ENCODE results near the gene TRIP4.
A peak's percentile ranks its signal among the peaks of the same experiment; 100 is the strongest.

TRIP4 gene

GRCh38 chr15:64396789-64397188, 9.2 kb downstream of the TRIP4 start:
- H3K4me2 ChIP-seq, result no peak overlapping the region
- H4K20me1 ChIP-seq, result peaks cover 0 to 31% (median 0%) of the 10 kb centered on the region in 11 experiments; a peak in 5 of 22 replicates
- H3K36me3 ChIP-seq, result peaks cover 77 to 100% (median 88%) of the 10 kb centered on the region in 11 experiments
- H3K4me3 ChIP-seq, result no peak overlapping the region
- no peaks in the 10 kb centered on the region for H3K9me3 ChIP-seq (replicated peaks in 1 of 11)
- H3K4me1 ChIP-seq, result peaks cover 0 to 5% (median 0%) of the 10 kb centered on the region in 10 experiments; a peak in 4 of 20 replicates
- no peak overlapping the region for H3K9ac ChIP-seq
- H3K27me3 ChIP-seq, result no peaks in the 10 kb centered on the region
- H3K27ac ChIP-seq, result no peak overlapping the region
- TF ChIP-seq Cebpa-rat (IDR thresholded peaks at IDR 0.05), result no peak

- Histone ChIP-seq H3K27ac (no peak overlapping the region), H4K20me1 (peaks cover 0 to 21% (median 0%) of the 10 kb centered on the region in 11 experiments; a peak in 2 of 22 replicates), H3K4me3 (no peak overlapping the region), H3K4me1 (no peaks in the 10 kb centered on the region), H3K4me2 (no peak overlapping the region), H3K27me3 (no peaks in the 10 kb centered on the region), H3K36me3 (peaks cover 92 to 100% (median 99%) of the 10 kb centered on the region in 11 experiments), H3K9me3 (replicated peaks in 1 of 11) (no peaks in the 10 kb centered on the region), H3K9ac (no peak overlapping the region)
- no peak for TF ChIP-seq Cebpa-rat (IDR thresholded peaks at IDR 0.05)
These were observed 10.9 kb downstream of the TRIP4 start for GRCh38 chr15:64398575-64398974.

DNA sequence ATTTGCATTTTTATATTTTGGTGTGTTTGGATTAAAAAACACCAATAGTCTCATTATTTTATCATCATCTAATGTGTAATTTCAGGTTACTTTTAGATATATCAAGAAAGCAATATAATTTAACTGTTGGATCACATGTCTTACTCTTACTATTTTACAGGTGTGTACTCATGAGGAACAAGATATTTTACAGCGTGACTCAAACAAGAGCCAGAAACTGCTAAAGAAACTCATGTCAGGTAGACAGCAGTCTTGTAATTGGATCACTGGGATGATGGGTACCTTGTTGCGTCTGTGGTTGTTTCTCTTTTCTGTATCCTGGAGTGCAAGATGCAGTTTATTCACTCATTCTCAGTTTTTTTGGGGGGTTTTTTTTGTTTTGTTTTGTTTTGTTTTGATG, 12.9 kb downstream of the TRIP4 start:
- Histone ChIP-seq H3K36me3 (peaks cover 87 to 100% (median 99%) of the 10 kb centered on the region in 11 experiments), H3K4me1 (no peaks in the 10 kb centered on the region), H3K9me3 (replicated peaks in 1 of 11) (no peaks in the 10 kb centered on the region), H3K27me3 (no peaks in the 10 kb centered on the region), H3K27ac (no peak overlapping the region), H3K4me3 (no peak overlapping the region), H3K9ac (no peak overlapping the region), H3K4me2 (no peak overlapping the region), H4K20me1 (peaks cover 0 to 15% (median 0%) of the 10 kb centered on the region in 11 experiments; a peak in 2 of 22 replicates)
- no peak for TF ChIP-seq Cebpa-rat (IDR thresholded peaks at IDR 0.05)

DNA sequence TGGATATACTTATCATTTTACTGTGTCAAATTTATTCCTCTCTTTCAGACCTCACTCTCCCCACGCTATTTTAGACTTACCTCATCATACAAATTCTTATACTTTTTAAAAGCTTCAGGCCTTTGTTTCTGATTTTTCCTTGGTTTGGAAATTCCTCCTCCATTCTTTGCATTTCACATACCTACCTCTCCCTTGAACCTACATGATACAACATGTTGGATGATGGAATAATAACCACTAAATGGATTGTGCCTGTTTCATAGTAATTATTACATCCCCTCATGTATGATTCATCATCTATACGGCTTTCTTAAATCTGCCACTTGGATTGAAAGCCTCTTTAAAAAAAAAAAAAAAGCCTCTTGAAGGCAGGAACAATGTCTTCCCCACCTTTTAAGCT, 24.6 kb downstream of the TRIP4 start:
- H3K36me3 ChIP-seq, result peaks cover 88 to 100% (median 94%) of the 10 kb centered on the region in 11 experiments
- H3K4me1 ChIP-seq, result no peaks in the 10 kb centered on the region
- H3K27me3 ChIP-seq, result no peaks in the 10 kb centered on the region
- no peaks in the 10 kb centered on the region for H3K9me3 ChIP-seq (replicated peaks in 1 of 11)
- no peak overlapping the region for H3K27ac ChIP-seq
- H4K20me1 ChIP-seq, result peaks cover 0 to 12% (median 0%) of the 10 kb centered on the region in 11 experiments; a peak in 2 of 22 replicates
- TF ChIP-seq Cebpa-rat (IDR thresholded peaks at IDR 0.05), result no peak
- H3K4me2 ChIP-seq, result no peak overlapping the region
- no peak overlapping the region for H3K4me3 ChIP-seq
- no peak overlapping the region for H3K9ac ChIP-seq

- Histone ChIP-seq H3K4me2 (no peak overlapping the region), H3K4me1 (peaks cover 0 to 10% (median 0%) of the 10 kb centered on the region in 10 experiments; a peak in 6 of 20 replicates), H4K20me1 (peaks cover 0 to 18% (median 0%) of the 10 kb centered on the region in 11 experiments; a peak in 4 of 22 replicates), H3K36me3 (peaks cover 72 to 100% (median 88%) of the 10 kb centered on the region in 11 experiments), H3K27ac (no peak overlapping the region), H3K9me3 (replicated peaks in 1 of 11) (no peaks in the 10 kb centered on the region), H3K9ac (no peak overlapping the region), H3K4me3 (no peak overlapping the region), H3K27me3 (no peaks in the 10 kb centered on the region)
- no peak for TF ChIP-seq Cebpa-rat (IDR thresholded peaks at IDR 0.05)
These were observed 35.1 kb downstream of the TRIP4 start for GRCh38 chr15:64422697-64423096.

DNA sequence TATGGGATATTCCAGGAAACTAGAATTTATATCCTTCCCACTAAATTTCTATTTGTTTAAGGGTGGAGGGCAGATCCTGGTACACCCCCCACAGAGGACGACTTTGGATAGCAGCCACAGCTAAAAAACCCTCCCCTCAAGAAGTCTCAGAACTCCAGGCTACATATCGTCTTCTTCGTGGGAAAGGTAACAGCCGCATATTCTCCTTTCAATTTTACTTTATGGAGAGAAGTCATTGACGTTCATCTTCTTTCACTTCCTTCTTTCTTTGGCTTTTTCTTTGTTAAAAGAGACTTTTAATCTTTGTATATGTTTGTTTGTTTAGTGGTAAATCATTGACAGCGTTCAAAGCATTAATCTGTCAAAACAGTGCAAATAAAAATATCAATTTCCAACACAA, 36.3 kb downstream of the TRIP4 start:
- TF ChIP-seq Cebpa-rat (IDR thresholded peaks at IDR 0.05), result no peak
- Histone ChIP-seq H3K4me2 (peak overlapping the region in 2 of 11 experiments; percentile 24 to 48; a peak in 2 of 22 replicates), H3K36me3 (peaks cover 70 to 97% (median 86%) of the 10 kb centered on the region in 11 experiments), H3K9me3 (replicated peaks in 1 of 11) (no peaks in the 10 kb centered on the region), H3K27me3 (no peaks in the 10 kb centered on the region), H3K27ac (no peak overlapping the region), H3K4me3 (no peak overlapping the region), H4K20me1 (peaks cover 0 to 18% (median 0%) of the 10 kb centered on the region in 11 experiments; a peak in 3 of 22 replicates), H3K4me1 (peaks cover 3 to 19% (median 10%) of the 10 kb centered on the region in 10 experiments), H3K9ac (no peak overlapping the region; a peak in 1 of 22 replicates)

DNA sequence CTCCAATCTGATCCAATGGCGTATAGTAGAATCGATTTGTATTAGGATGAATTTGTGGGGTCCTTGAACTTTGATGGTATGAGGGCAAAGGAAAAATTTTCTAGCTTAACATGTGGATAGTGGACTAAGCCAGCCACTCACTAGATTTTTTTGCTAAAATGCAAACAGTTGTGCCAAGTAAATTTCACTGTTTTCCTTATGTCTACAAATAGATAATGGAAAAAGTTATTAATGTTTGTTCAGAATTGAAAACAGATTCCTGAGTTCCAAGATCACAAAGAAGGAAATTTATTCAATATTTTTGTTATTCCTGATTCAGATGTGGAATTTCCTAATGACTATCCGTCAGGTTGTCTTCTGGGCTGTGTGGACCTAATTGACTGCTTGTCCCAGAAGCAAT, 37.6 kb downstream of the TRIP4 start:
- Histone ChIP-seq H3K36me3 (peaks cover 58 to 86% (median 74%) of the 10 kb centered on the region in 11 experiments), H4K20me1 (peaks cover 0 to 21% (median 0%) of the 10 kb centered on the region in 11 experiments; a peak in 3 of 22 replicates), H3K27ac (no peak overlapping the region), H3K4me2 (no peak overlapping the region), H3K9ac (no peak overlapping the region), H3K4me3 (no peak overlapping the region), H3K9me3 (replicated peaks in 1 of 11) (no peaks in the 10 kb centered on the region), H3K27me3 (no peaks in the 10 kb centered on the region), H3K4me1 (peaks cover 15 to 32% (median 22%) of the 10 kb centered on the region in 10 experiments)
- TF ChIP-seq Cebpa-rat (IDR thresholded peaks at IDR 0.05), result no peak

DNA sequence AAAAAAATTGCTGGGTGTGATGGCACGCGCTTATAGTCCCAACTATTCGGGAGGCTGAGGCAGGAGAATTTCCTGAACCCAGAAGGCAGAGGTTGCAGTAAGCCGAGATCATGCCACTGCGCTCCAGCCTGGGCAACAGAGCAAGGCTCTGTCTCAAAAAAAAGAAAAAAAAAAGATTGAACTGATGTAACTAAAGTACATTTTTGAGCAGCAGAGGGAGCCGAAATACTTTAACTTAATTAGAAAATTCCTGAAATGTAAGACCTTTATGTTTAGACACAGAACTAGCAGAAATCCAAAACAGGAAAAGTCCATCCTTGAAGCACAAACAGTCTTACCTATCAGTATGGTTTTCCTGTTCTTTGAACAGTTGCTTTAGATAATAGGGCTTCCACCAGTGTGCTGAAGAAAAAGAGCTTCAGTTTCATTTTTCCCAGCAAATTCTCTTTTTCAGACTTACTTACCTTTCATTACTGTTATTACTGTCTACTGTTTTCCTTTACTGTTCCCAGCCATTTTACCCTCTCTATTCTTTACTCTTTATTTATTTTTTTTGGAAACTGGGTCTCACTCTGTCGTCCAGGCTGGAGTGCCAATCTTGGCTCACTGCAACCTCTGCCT, 39.3 kb downstream of the TRIP4 start:
- no peaks in the 10 kb centered on the region for H3K9me3 ChIP-seq (replicated peaks in 1 of 11)
- TF ChIP-seq Cebpa-rat (IDR thresholded peaks at IDR 0.05), result no peak
- H3K4me2 ChIP-seq, result no peak overlapping the region
- no peak overlapping the region for H3K9ac ChIP-seq
- H3K27me3 ChIP-seq, result no peaks in the 10 kb centered on the region
- H3K36me3 ChIP-seq, result peaks cover 41 to 85% (median 59%) of the 10 kb centered on the region in 11 experiments
- peak overlapping the region in 3 of 11 experiments; percentile 91 to 95 (median 92); a peak in 2 of 22 replicates for H3K27ac ChIP-seq
- H3K4me1 ChIP-seq, result peaks cover 28 to 45% (median 35%) of the 10 kb centered on the region in 10 experiments
- H4K20me1 ChIP-seq, result peaks cover 0 to 20% (median 0%) of the 10 kb centered on the region in 11 experiments; a peak in 3 of 22 replicates
- H3K4me3 ChIP-seq, result no peak overlapping the region

- Histone ChIP-seq H3K4me1 (peaks cover 26 to 37% (median 33%) of the 10 kb centered on the region in 10 experiments), H3K27ac (peak overlapping the region in 10 of 11 experiments; percentile 27 to 95 (median 91); a peak in 19 of 22 replicates), H3K9ac (peak overlapping the region in 10 of 11 experiments; percentile 23 to 83 (median 75); a peak in 18 of 22 replicates), H3K36me3 (peaks cover 26 to 85% (median 54%) of the 10 kb centered on the region in 11 experiments), H3K4me3 (no peak overlapping the region), H4K20me1 (peaks cover 0 to 14% (median 0%) of the 10 kb centered on the region in 11 experiments; a peak in 2 of 22 replicates), H3K4me2 (peak overlapping the region; percentile 54 to 78 (median 69); a peak in 21 of 22 replicates), H3K27me3 (no peaks in the 10 kb centered on the region), H3K9me3 (replicated peaks in 1 of 11) (no peaks in the 10 kb centered on the region)
- no peak for TF ChIP-seq Cebpa-rat (IDR thresholded peaks at IDR 0.05)
These were observed 41.8 kb downstream of the TRIP4 start for GRCh38 chr15:64429448-64429847.
